ENCODE measurements around the gene ELF2. TPM values are rescaled to one million over a fixed set of nuclear protein-coding genes. Genes with fewer than 3 reads are reported as not detected.
"Not testable (repeated sequence)": the region's sequence is repeated elsewhere in the genome, so short reads cannot be mapped to it uniquely, and the experiment has no call there.

ELF2 gene
- total RNA-seq, 1 donor from 2014 or later, result 57.9 TPM

- CTCF ChIA-PET, result no interaction called here
- intact Hi-C loops (cut with micrococcal nuclease), result no loop called here
- ATAC-seq (ENCODE audit: low read depth), result no peak
These were observed 53.1 kb downstream of the ELF2 start for GRCh38 chr4:139123910-139124309.

GRCh38 chr4:139118365-139118764 lies 58.7 kb downstream of the ELF2 start:
- ATAC-seq (ENCODE audit: low read depth), result no peak
- POLR2A ChIA-PET, result no interaction called here
- Mint-ChIP-seq H3K27ac (no peak overlapping the region), H3K27me3 (no peaks in the 10 kb centered on the region), H3K9me3 (no peaks in the 10 kb centered on the region), H3K36me3 (ENCODE audit: low read depth) (peaks cover 17% of the 10 kb centered on the region), H3K4me3 (no peak overlapping the region), H3K4me1 (no peaks in the 10 kb centered on the region)
- no peak for TF ChIP-seq CTCF (IDR thresholded peaks at IDR 0.05)
- DNase-seq, result no peak
- intact Hi-C loops (cut with micrococcal nuclease), result no loop called here
- CTCF ChIA-PET, result no interaction called here

More at GRCh38 chr4:139123910-139124309, 53.1 kb downstream of the ELF2 start:
- no peak for TF ChIP-seq CTCF (IDR thresholded peaks at IDR 0.05)
- peaks cover 7% of the 10 kb centered on the region for H3K36me3 Mint-ChIP-seq (ENCODE audit: low read depth)
- no peaks in the 10 kb centered on the region for H3K27me3 Mint-ChIP-seq
- H3K9me3 Mint-ChIP-seq, result no peaks in the 10 kb centered on the region
- POLR2A ChIA-PET, result no interaction called here
- H3K27ac Mint-ChIP-seq, result no peak overlapping the region
- H3K4me3 Mint-ChIP-seq, result no peak overlapping the region
- H3K4me1 Mint-ChIP-seq, result no peaks in the 10 kb centered on the region
- DNase-seq, result no peak

- CTCF ChIA-PET, result no interaction called here
- Mint-ChIP-seq H3K4me3 (no peak overlapping the region), H3K36me3 (ENCODE audit: low read depth) (peaks cover 13% of the 10 kb centered on the region), H3K9me3 (no peaks in the 10 kb centered on the region), H3K27me3 (no peaks in the 10 kb centered on the region), H3K27ac (no peak overlapping the region), H3K4me1 (no peaks in the 10 kb centered on the region)
- intact Hi-C loops (cut with micrococcal nuclease), result no loop called here
- no peak for TF ChIP-seq CTCF (IDR thresholded peaks at IDR 0.05)
- POLR2A ChIA-PET, result no interaction called here
- DNase-seq, result no peak
- no peak for ATAC-seq (ENCODE audit: low read depth)
These were observed 61.8 kb downstream of the ELF2 start for GRCh38 chr4:139115226-139115625.

- ATAC-seq (ENCODE audit: low read depth); POLR2A ChIA-PET; H3K4me3 Mint-ChIP-seq; CTCF ChIA-PET; H3K27me3 Mint-ChIP-seq; DNase-seq; H3K4me1 Mint-ChIP-seq; intact Hi-C loops (cut with micrococcal nuclease); H3K27ac Mint-ChIP-seq; H3K9me3 Mint-ChIP-seq: not testable (repeated sequence)
- peaks cover 13% of the 10 kb centered on the region for H3K36me3 Mint-ChIP-seq (ENCODE audit: low read depth)
These were observed 62.2 kb downstream of the ELF2 start for GRCh38 chr4:139114795-139115194.

- Mint-ChIP-seq H3K4me3 (no peak overlapping the region), H3K9me3 (no peaks in the 10 kb centered on the region), H3K27me3 (no peaks in the 10 kb centered on the region), H3K36me3 (ENCODE audit: low read depth) (peaks cover 13% of the 10 kb centered on the region), H3K27ac (no peak overlapping the region), H3K4me1 (no peaks in the 10 kb centered on the region)
- DNase-seq (no peak), ATAC-seq (ENCODE audit: low read depth) (no peak)
- intact Hi-C loops (cut with micrococcal nuclease), result no loop called here
- no peak for TF ChIP-seq CTCF (IDR thresholded peaks at IDR 0.05)
- CTCF ChIA-PET, result no interaction called here
- POLR2A ChIA-PET, result no interaction called here
These were observed 64.4 kb downstream of the ELF2 start for GRCh38 chr4:139112650-139113049.

GRCh38 chr4:139108567-139109128 lies 68.4 kb downstream of the ELF2 start:
- H3K4me1 Mint-ChIP-seq, result no peaks in the 10 kb centered on the region
- ChIA-PET POLR2A (interaction anchor here (0.6 kb wide), 1 partner anchor 12 kb away, joined by 3 read pairs; no protein-coding TSS in a partner anchor), CTCF (interaction anchor here (1.1 to 1.2 kb wide), 2 partner anchors 9 to 119 kb away, joined by 3 to 4 read pairs; no protein-coding TSS in a partner anchor)
- DNase-seq (no peak), ATAC-seq (ENCODE audit: low read depth) (no peak)
- no peaks in the 10 kb centered on the region for H3K27me3 Mint-ChIP-seq
- no peak overlapping the region for H3K4me3 Mint-ChIP-seq
- no peaks in the 10 kb centered on the region for H3K36me3 Mint-ChIP-seq (ENCODE audit: low read depth)
- H3K9me3 Mint-ChIP-seq, result no peaks in the 10 kb centered on the region
- H3K27ac Mint-ChIP-seq, result no peak overlapping the region
- intact Hi-C loops (cut with micrococcal nuclease), result no loop called here
- TF ChIP-seq CTCF (IDR thresholded peaks at IDR 0.05), result no peak
